Measurements from ENCODE around the gene SLC16A10. TPM values are rescaled to one million over a fixed set of nuclear protein-coding genes. Genes with fewer than 3 reads are reported as not detected.

Gene SLC16A10
- total and polyA plus RNA-seq, 2 of the 8 experiments (the other 6 are each of a cell fraction or from before 2014, with no cell fraction given), result 18.6 to 23.2 TPM

- Histone ChIP-seq H3K9ac (replicated peaks in 1 of 4; ENCODE audit: extremely low read depth in 1 of 4, low read depth in 3 of 4, low read length in 3 of 4) (no peak overlapping the region), H3K9me3 (ENCODE audit: insufficient read depth in 2 of 2, low read depth in 1 of 2, low read length in 1 of 2) (no peaks in the 10 kb centered on the region), H2BK15ac (ENCODE audit: low read length) (no peak overlapping the region), H4K5ac (ENCODE audit: insufficient read length, low read depth, low read length) (no peak overlapping the region), H3K23ac (ENCODE audit: insufficient read length) (no peak overlapping the region), H3K14ac (ENCODE audit: insufficient read length) (no peak overlapping the region), H3K4me3 (ENCODE audit: extremely low read depth in 1 of 4, insufficient read depth in 2 of 4, low read depth in 3 of 4, low read length in 4 of 4) (no peak overlapping the region), H3K18ac (ENCODE audit: extremely low read depth, low read length) (no peak overlapping the region), H2AK5ac (ENCODE audit: low read depth, low read length) (no peak overlapping the region), H3K36me3 (ENCODE audit: control insufficient read depth in 2 of 4, insufficient read depth in 4 of 4, low read length in 3 of 4) (no peaks in the 10 kb centered on the region), H3K79me2 (ENCODE audit: control insufficient read depth in 1 of 2, insufficient read depth in 2 of 2, low read length in 2 of 2) (no peaks in the 10 kb centered on the region), H3K4ac (replicated peaks; ENCODE audit: insufficient read length, low read depth, low read length) (no peak overlapping the region), H3K56ac (replicated peaks; ENCODE audit: insufficient read length, low read depth, low read length) (no peak overlapping the region), H3K4me1 (replicated peaks in 1 of 4; ENCODE audit: control insufficient read depth in 3 of 4, insufficient read depth in 4 of 4, low read length in 3 of 4) (peaks cover 0 to 9% (median 6%) of the 10 kb centered on the region in 4 experiments; a peak in 5 of 7 replicates), H2BK12ac (ENCODE audit: low read depth, low read length) (no peak overlapping the region), H4K20me1 (replicated peaks in 1 of 2; ENCODE audit: control insufficient read depth in 1 of 2, insufficient read depth in 2 of 2, low read length in 2 of 2) (no peaks in the 10 kb centered on the region), H3K4me2 (ENCODE audit: insufficient read depth in 1 of 2, low read depth in 2 of 2, low read length in 2 of 2) (no peak overlapping the region), H2BK20ac (ENCODE audit: low read length) (no peak overlapping the region), H3K23me2 (ENCODE audit: low read depth, low read length) (no peaks in the 10 kb centered on the region), H2BK5ac (ENCODE audit: low read depth, low read length) (no peak overlapping the region), H2BK120ac (replicated peaks; ENCODE audit: low read depth, low read length) (no peak overlapping the region), H4K8ac (ENCODE audit: extremely low read depth, insufficient read depth, low read length) (no peak overlapping the region), H3K27ac (ENCODE audit: low read depth, low read length) (no peak overlapping the region), H3K79me1 (ENCODE audit: low read depth, low read length) (no peaks in the 10 kb centered on the region), H3K27me3 (replicated peaks in 1 of 4; ENCODE audit: control insufficient read depth in 3 of 4, extremely low read depth in 1 of 4, insufficient read depth in 3 of 4, low read length in 3 of 4) (no peaks in the 10 kb centered on the region), H2AFZ (ENCODE audit: low read length) (no peak overlapping the region), H4K91ac (replicated peaks; ENCODE audit: insufficient read length, low read length) (no peak overlapping the region)
- DNase-seq (ENCODE audit: low read depth in 1 of 2, low spot score in 2 of 2) (no peak), FAIRE-seq (no peak)
- CTCF ChIA-PET (ENCODE audit: partially characterized antibody), result no interaction called here
- POLR2A ChIA-PET (ENCODE audit: partially characterized antibody), result no interaction called here
- TF ChIP-seq CHD7 (IDR thresholded peaks at IDR 0.05; ENCODE audit: insufficient replicate concordance, low read length), result no peak
Observed at GRCh38 chr6:111248789-111249188, 161.5 kb downstream of the SLC16A10 start.
